ENCODE results near the gene GAK. TPM values are rescaled to one million over a fixed set of nuclear protein-coding genes. Genes with fewer than 3 reads are reported as not detected.

The GAK gene
- total RNA-seq, 4 donors from 2014 or later: 230 to 882 (median 305) TPM

DNA sequence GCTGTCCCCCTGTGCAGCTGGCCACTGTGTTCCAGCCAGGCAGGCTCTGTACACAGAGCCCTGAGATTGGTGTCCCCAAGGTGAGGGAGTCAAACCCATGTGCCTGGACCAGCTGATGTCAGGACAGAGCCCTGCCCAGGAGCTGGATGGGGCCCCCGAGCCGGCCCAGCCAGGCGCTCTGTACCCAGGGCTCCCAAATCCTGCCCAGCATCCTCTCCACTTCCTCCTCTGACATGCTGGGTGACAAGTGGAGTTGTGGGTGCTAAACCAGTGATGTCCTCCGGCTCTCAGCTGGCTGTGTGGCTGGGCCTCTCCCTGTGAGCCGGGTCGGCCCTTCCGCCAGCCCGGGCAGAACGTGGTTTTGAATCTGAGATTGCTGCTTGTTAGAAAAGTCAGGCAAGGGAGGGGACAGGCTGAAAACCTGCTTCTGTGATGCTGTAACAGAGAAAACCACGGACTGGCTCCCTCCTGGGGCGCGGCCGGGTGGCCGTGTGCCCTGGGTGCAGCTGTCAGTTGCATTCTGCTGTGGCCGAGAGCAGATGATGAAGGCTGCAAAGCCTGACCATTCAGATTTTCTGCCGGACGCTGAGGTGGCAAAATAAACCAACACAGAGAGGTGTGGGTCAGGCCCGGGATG is 98.3 kb downstream of the GAK start:
- Histone ChIP-seq H3K27me3 (peaks cover 32% of the 10 kb centered on the region), H3K4me3 (no peak overlapping the region), H3K9me3 (peaks cover 12 to 14% of the 10 kb centered on the region in 2 donors), H3K4me1 (no peaks in the 10 kb centered on the region), H3K36me3 (no peaks in the 10 kb centered on the region), H3K27ac (no peak overlapping the region)
- intact Hi-C loops (cut with DNase I; ENCODE audit: low total_unique reads): no loop called here
- DNase-seq: no peak
- whole genome bisulfite sequencing, 2 donors (ENCODE audit: low coverage in 1 of 2): 63% methylated on average over 18 of the region's 18 CpGs; no CpG with 5 or more reads in 1 of the 2 donors
- in situ Hi-C loops (cut with MboI; ENCODE audit: low pct_ligation_motif_present in 1 of 4, low pct_unique_long_range_greater_than_20kb in 1 of 4, low sequenced_read_pairs in 3 of 4): no loop called here
- TF ChIP-seq POLR2A (IDR thresholded peaks at IDR 0.05): no peak
- no peak for TF ChIP-seq POLR2AphosphoS5 (IDR thresholded peaks at IDR 0.05)
- no peak for TF ChIP-seq EP300 (IDR thresholded peaks at IDR 0.05; ENCODE audit: low read depth)
- TF ChIP-seq, protein P1, sequence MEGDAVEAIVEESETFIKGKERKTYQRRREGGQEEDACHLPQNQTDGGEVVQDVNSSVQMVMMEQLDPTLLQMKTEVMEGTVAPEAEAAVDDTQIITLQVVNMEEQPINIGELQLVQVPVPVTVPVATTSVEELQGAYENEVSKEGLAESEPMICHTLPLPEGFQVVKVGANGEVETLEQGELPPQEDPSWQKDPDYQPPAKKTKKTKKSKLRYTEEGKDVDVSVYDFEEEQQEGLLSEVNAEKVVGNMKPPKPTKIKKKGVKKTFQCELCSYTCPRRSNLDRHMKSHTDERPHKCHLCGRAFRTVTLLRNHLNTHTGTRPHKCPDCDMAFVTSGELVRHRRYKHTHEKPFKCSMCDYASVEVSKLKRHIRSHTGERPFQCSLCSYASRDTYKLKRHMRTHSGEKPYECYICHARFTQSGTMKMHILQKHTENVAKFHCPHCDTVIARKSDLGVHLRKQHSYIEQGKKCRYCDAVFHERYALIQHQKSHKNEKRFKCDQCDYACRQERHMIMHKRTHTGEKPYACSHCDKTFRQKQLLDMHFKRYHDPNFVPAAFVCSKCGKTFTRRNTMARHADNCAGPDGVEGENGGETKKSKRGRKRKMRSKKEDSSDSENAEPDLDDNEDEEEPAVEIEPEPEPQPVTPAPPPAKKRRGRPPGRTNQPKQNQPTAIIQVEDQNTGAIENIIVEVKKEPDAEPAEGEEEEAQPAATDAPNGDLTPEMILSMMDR (IDR thresholded peaks at IDR 0.05): no peak

DNA sequence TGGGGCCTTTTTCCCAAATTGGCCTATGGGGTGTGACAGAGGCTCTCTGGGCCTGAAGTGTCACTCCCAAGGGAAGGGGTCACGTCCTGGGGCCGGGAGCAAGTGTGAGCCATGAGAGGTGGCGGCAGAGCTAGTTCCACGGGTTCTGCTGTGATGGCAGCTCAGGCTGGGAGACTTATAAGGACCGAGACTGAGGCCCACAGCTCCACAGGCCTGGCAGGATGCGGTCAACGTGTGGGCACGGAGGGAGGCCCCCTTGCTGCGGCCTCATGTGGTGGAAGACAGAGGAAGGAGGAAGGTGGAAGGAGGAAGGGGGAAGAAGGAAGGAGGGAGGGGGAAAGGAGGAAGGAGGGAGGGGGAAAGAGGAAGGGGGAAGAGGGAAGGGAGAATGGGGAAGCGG is 99.0 kb downstream of the GAK start:
- in situ Hi-C loops (cut with MboI; ENCODE audit: low pct_ligation_motif_present in 1 of 4, low pct_unique_long_range_greater_than_20kb in 1 of 4, low sequenced_read_pairs in 3 of 4) (no loop called here), intact Hi-C loops (cut with DNase I; ENCODE audit: low total_unique reads) (no loop called here)
- DNase-seq: no peak
- H3K4me3 ChIP-seq: no peak overlapping the region
- H3K36me3 ChIP-seq: no peaks in the 10 kb centered on the region
- 68% methylated on average over 9 of the region's 10 CpGs; no CpG with 5 or more reads in 1 of the 2 donors for whole genome bisulfite sequencing, 2 donors (ENCODE audit: low coverage in 1 of 2)
- H3K27ac ChIP-seq: no peak overlapping the region
- H3K4me1 ChIP-seq: no peaks in the 10 kb centered on the region
- peaks cover 38% of the 10 kb centered on the region for H3K27me3 ChIP-seq
- peaks cover 8 to 9% of the 10 kb centered on the region in 2 donors for H3K9me3 ChIP-seq
- TF ChIP-seq, protein P1 (IDR thresholded peaks at IDR 0.05): no peak

DNA sequence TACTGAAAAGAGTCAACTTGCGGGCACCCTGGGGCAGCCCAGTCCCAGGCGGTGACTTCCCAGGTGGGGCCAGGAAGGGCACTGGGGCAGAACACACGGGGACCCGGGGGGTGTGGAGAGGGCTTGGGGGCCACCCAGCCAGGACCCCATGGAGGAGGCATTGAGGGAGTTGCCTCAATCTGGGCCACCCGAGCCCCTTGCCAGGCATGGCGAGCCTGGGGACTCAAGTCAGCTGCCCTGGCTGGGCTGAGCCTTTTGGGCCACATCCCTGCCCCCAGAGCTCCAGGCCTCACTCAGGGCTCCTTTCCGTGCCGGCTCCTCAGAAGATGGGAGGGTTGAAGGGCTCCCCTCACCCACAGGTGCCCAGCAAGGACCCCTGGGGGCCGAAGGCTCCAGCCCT is 99.6 kb downstream of the GAK start:
- Histone ChIP-seq H3K27me3 (peaks cover 45% of the 10 kb centered on the region), H3K9me3 (peaks cover 1 to 3% of the 10 kb centered on the region in 2 donors), H3K27ac (no peak overlapping the region), H3K4me3 (no peak overlapping the region), H3K4me1 (no peaks in the 10 kb centered on the region), H3K36me3 (no peaks in the 10 kb centered on the region)
- intact Hi-C loops (cut with DNase I; ENCODE audit: low total_unique reads) (no loop called here), in situ Hi-C loops (cut with MboI; ENCODE audit: low pct_ligation_motif_present in 1 of 4, low pct_unique_long_range_greater_than_20kb in 1 of 4, low sequenced_read_pairs in 3 of 4) (no loop called here)
- no peak for DNase-seq
- TF ChIP-seq POLR2A (IDR thresholded peaks at IDR 0.05) (no peak), POLR2AphosphoS5 (IDR thresholded peaks at IDR 0.05) (no peak)
- WGBS, 2 donors (ENCODE audit: low coverage in 1 of 2): 89% methylated on average over 5 of the region's 9 CpGs; no CpG with 5 or more reads in 1 of the 2 donors

DNA sequence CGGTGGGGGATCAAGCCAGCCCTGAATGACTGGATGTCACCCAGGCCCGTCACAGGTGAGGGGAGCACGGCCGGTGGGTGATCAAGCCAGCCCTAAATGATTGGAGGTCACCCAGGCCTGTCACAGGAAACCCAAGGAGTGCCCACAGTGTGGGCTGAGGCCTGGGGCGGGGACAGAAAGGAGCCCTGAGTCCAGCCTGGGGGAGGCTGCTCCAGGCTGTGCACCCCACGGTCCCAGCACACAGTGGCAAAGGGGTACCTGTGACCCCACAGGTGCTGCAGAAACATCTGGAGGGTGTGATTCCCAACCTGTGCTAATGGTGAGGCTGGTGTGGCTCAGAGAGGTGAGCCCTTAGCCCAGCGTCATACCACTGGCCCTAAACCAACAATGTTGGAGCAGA is 100.0 kb downstream of the GAK start:
- Histone ChIP-seq H3K4me1 (peaks cover 0 to under 1% (median 0%) of the 10 kb centered on the region in 4 donors), H3K4me3 (no peak overlapping the region), H3K27me3 (peaks cover 49% of the 10 kb centered on the region), H3K36me3 (no peaks in the 10 kb centered on the region), H3K9me3 (no peaks in the 10 kb centered on the region), H3K27ac (no peak overlapping the region)
- TF ChIP-seq POLR2A (IDR thresholded peaks at IDR 0.05) (no peak), EP300 (IDR thresholded peaks at IDR 0.05; ENCODE audit: low read depth) (no peak), POLR2AphosphoS5 (IDR thresholded peaks at IDR 0.05) (no peak)
- TF ChIP-seq, protein P1 (IDR thresholded peaks at IDR 0.05): no peak
- DNase-seq: no peak
- intact Hi-C loops (cut with DNase I; ENCODE audit: low total_unique reads) (no loop called here), in situ Hi-C loops (cut with MboI; ENCODE audit: low pct_ligation_motif_present in 1 of 4, low pct_unique_long_range_greater_than_20kb in 1 of 4, low sequenced_read_pairs in 3 of 4) (no loop called here)
- 87% methylated on average over 7 of the region's 7 CpGs; no CpG with 5 or more reads in 1 of the 2 donors for WGBS, 2 donors (ENCODE audit: low coverage in 1 of 2)

DNA sequence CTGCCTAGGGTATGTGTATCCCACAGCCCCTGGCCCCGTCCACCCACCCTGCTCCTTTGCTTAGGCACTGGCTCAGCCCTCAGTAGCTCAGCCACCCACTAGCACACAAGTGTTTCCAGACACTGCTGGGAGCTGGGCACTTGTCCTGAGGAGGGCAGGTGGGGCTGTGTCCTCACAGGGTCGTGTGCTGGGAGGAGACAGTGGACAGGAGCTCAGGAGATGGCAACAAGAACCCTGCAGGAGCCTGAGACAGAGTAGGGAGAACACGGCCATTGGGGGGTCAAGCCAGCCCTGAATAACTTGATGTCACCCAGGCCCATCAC is 100.7 kb downstream of the GAK start:
- WGBS, 2 donors (ENCODE audit: low coverage in 1 of 2): 67% methylated on average over 3 of the region's 3 CpGs; no CpG with 5 or more reads in 1 of the 2 donors
- intact Hi-C loops (cut with DNase I; ENCODE audit: low total_unique reads) (no loop called here), in situ Hi-C loops (cut with MboI; ENCODE audit: low pct_ligation_motif_present in 1 of 4, low pct_unique_long_range_greater_than_20kb in 1 of 4, low sequenced_read_pairs in 3 of 4) (no loop called here)
- Histone ChIP-seq H3K4me3 (no peak overlapping the region), H3K9me3 (no peaks in the 10 kb centered on the region), H3K36me3 (no peaks in the 10 kb centered on the region), H3K27ac (no peak overlapping the region), H3K4me1 (peaks cover 4 to 7% (median 5%) of the 10 kb centered on the region in 4 donors), H3K27me3 (peaks cover 56% of the 10 kb centered on the region)
- no peak for DNase-seq
- no peak for TF ChIP-seq POLR2AphosphoS5 (IDR thresholded peaks at IDR 0.05)
- TF ChIP-seq, protein P1 (IDR thresholded peaks at IDR 0.05): no peak
- no peak for TF ChIP-seq EP300 (IDR thresholded peaks at IDR 0.05; ENCODE audit: low read depth)
- no peak for TF ChIP-seq POLR2A (IDR thresholded peaks at IDR 0.05)

Measured in transverse colon (tissue), 4 donors.